GM21367 (cell line): ENCODE results near the gene AFDN.
"Not testable (repeated sequence)": the region's sequence is repeated elsewhere in the genome, so short reads cannot be mapped to it uniquely, and the experiment has no call there.

Experiments used
- ATAC-seq: cut with Tn5 transposase; IDR thresholded peaks from one replicate; pipeline ENCODE4 v1.9.1; 2021; ENCODE audit not compliant: unreplicated experiment

AFDN gene

DNA sequence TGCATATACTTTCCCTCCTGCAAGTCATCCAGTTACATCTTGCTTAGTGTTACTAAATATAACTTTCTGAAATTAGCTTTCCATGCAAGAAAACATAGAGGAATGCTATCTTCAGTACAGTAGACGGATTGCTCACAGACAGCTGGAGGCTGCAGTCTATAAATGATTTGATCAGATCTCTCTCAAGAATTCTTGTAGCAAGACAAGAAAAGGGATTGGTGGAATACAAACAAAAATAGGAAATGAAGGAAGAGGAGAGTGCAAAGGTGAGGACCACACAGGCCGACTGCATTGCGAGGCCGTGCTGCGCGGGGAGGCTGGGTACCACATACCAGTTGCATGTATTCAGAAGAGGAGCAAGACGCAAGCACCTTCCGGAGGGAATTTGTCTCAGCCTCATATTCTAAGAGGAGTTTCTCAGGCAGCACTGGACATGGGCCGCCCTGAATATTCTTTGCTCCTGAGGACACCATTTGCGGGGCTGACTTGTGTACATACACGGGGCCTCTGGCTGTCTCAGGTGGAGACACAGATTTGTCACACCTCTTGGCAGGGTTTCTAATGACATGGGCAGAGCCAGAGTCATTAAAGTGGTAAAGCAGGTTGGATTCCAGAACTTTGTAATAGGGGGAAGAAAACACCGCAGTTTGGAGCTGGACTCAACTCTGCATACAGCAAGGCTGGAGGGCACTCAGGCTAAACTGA, 148.1 kb downstream of the AFDN start:
- ATAC-seq: no peak

DNA sequence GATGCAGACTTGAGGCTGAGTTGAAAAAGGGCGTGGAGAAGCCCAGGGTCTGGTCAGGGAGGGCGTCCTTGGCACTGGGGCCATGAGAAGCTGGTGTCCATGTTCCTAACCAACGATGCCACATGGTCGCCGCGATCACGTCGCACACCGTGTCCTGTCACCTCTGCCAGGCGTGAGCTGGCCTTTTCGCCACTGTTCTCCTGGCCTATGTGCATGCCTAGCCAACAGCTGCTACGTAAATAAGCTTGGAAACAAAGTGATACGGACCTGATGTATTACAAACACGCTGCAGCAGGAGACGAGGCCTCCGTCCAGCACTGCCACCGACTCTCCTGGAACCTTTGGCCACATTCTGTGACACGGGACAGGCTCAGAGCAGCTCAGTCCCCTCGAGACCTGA, 148.7 kb downstream of the AFDN start:
- no peak for ATAC-seq

DNA sequence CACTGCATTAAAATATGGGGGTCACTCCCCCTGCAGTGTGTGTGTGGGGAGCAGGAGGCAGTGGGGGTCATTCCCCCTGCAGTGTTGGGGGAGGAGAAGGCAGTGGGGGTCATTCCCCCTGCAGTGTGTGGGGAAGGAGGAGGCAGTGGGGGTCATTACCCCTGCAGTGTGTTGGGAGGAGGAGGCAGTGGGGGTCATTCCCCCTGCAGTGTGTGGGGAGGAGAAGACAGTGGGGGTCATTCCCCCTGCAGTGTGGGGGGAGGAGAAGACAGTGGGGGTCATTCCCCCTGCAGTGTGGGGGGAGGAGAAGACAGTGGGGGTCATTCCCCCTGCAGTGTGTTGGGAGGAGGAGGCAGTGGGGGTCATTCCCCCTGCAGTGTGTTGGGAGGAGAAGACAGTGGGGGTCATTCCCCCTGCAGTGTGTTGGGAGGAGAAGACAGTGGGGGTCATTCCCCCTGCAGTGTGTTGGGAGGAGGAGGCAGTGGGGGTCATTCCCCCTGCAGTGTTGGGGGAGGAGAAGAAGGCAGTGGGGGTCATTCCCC, 149.5 kb downstream of the AFDN start:
- not testable (repeated sequence) for ATAC-seq

DNA sequence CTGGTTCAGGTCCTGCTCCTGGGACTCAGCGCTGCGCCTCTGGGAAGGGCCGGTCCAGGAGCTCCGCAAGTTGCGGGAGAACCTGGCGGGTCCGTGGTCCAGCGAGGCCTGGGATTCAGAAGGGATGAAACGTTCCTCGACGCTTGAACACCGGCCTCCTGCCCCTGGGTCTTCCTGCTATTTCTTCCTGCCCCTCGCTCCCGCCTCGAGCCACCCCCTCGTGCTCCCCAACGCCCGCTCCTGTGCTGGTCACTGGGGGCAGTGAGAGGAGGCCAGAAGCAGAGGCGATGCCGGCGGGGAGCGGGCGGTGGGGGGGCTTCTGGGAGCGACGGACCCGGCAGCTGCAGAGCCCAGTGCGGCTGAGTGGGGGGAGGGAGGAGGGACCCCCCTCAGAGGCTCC, 150.0 kb downstream of the AFDN start:
- no peak for ATAC-seq

DNA sequence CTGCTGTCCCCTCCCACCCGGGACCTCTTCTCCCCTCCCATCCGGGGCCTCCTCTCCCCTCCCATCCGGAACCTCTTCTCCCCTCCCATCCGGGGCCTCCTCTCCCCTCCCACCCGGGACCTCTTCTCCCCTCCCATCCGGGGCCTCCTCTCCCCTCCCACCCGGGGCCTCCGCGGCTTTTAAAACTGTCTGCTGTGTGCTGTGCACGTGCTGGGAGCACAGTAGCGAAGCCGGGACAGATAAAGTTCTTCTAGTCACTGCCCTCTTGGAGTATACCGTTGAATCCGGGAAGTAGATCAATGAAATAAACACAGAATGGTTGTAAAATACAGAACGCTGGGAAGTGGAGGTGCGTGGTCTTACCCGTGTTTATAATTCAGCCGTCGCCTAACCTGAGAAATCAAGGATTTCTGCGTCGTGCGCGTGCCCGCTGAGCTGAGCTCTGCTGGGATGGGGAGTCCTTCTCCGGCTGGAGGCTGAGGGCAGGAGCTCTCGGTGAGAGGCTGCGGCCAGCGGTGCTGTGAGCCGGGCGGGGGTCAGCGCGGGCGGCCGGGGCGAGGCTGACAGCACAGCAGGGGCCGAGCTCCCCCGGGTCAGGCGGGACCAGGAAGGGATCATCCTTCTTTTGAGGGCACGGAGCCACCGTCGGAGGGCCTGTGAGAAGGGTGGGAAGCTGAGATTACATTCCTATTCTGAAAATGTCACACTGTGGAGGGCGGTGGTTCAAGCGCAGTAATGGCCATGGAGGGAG, 151.2 kb downstream of the AFDN start:
- ATAC-seq: no peak

DNA sequence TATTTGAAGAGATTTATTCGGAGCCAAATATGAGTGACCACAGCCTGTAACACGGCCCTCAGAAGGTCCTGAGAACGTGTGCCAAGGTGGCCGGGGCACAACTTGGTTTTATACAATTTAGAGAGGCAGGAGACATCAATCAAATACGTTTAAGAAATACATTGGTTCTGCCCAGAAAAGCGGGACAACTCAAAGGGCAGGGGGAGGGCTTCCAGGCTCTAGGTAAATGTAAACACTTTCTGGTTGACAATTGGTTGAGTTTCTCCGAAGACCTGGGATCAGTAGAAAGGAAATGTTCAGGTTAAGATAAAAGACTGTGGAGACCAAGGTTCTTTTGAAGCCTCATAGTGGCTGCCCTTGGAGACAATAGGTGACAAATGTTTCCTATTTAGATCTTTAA, 151.9 kb downstream of the AFDN start:
- no peak for ATAC-seq

DNA sequence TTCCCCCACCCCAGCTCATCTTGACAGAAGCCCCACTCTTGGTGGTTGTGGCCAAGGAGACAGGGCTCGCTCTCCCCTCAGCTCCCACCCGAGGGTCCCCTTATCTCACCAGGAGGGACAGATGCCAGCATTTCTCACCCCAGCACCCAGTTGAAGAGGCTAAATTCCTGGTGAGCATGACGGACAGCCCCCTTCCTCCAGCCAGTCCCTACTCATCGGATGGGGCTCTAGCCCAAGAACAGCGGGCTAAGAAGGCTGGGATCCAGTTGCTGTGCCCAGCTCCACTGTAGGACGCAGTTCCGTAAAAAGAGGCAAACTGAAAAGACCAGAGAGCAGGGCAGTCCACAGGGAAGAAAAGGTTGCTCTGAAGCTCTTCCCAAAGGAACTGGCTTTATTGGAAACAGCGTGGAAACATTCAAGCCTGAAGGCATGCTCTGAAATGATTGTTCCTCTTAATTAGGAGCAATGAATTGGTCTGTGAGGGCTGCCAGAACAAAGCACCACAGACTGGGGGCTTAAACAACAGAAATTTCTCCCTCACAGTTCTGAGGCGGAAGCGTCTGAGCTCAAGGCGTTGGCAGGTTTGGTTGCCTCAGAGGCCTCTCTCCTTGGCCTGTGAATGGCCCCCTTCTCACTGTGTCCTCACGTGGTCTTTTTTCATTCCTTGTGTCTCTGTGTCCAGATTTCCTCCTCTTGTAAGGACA, 152.9 kb downstream of the AFDN start:
- ATAC-seq: no peak

DNA sequence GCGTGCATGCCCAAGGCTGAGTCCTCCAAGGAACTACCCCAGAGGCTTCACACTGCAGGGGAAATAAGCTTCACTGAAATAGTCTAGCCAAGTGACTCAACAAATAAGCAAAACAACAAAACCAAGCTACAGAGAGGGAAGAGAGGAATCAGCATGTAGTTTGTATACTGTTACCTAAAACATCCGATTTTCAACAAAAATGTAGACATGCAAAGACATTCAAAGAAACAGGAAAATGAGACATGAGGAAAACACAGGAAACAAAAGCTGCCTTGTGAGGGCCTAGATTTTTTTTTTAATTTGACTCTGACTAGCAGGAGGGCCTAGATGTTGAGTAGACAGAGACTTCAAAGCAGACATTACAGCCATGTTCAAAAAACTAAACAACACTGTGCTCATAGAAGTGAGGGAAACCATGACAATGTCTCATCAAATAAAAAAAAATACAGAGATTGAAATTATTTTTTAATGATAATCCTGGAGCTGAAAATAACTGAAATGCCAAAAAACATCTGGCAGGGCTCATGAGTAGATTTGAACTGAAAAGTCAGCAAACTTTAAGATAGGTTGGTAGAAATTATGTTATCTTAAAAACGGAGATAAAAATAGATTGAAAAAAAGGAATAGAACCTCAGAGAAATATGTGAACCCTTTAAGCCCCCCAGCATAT, 154.3 kb downstream of the AFDN start:
- no peak for ATAC-seq

DNA sequence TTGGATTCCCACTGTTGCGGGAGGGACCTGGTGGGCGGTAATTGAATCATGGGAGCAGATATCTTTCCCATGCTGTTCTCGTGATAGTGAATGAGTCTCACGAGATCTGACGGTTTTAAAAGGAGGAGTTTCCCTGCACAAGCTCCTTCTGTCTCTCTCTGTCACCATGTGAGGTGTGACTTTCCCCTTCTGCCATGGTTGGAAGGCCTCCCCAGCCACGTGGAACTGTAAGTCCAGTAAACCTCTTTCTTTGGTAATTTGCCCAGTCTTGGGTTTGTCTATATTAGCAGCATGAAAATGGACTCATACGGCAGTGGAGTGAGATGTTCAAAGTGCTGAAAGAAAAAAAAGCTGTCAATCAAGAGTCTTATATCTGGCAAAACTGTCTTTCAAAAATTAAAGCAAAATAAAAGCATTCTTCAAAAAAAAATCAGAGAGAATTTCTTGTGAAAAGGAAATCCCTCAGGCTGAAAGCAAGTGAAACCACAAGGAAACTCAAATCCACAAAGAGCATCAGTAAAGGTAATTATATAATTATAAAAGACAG, 155.3 kb downstream of the AFDN start:
- no peak for ATAC-seq

DNA sequence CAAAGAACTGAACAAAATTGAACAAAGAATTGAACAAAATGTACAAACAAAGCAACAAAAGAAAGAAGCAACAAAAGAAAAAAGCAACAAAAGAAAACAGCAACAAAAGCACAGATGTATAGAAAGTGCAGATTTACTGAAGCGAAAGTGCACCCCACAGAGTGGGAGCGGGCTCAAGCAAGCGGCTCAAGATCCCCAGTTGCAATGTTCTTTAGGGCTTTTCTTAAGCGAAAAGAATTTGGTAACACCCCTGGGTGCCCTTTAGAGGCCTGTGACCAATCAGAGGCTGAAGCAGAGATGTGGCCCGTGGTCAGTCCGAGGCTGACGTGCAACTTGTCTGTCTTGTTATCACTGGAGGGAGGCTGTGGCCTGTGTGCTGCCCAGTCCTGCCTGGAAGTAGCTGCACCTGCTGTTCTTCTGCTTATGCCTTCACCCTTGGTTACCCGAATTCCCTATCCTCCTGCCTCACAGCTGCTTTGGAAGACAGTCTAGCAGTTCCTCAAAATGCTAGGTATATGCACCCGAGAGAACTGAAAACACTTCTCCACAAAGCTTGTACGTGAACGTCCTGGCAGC, 157.5 kb downstream of the AFDN start:
- ATAC-seq: no peak

DNA sequence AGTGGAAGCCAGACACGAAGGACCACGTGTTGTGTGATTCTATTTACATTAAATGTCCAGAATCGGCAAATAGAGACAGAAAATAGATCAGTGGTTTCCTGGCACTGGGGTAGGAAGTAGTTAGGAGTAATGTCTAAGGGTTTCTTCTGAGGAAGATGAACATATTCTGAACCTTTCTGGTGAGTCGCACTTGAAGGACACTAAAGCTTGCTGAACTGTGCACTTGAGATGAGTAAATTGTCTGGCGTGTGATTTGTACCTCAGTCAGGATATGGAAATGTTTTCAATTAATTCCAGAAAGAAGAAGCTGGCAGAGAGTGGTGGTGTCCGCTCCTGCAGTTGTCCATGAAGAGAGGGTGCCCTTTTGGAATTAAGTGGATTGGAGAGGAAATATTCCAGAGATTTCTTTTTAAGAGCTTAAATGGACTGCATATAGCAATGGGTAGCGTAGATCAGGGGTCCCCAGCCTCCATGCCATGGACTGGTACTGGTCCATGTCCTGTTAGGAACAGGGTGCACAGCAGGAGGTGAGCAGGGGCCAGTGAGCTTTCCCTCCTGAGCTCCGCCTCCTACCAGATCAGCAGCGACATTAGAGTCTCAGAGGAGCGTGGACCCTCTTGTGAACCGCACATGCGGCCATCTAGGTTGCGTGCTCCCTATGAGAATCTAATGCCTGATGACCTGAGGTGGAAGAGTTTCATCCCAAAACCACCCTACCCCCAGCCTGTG, 158.3 kb downstream of the AFDN start:
- ATAC-seq: no peak

DNA sequence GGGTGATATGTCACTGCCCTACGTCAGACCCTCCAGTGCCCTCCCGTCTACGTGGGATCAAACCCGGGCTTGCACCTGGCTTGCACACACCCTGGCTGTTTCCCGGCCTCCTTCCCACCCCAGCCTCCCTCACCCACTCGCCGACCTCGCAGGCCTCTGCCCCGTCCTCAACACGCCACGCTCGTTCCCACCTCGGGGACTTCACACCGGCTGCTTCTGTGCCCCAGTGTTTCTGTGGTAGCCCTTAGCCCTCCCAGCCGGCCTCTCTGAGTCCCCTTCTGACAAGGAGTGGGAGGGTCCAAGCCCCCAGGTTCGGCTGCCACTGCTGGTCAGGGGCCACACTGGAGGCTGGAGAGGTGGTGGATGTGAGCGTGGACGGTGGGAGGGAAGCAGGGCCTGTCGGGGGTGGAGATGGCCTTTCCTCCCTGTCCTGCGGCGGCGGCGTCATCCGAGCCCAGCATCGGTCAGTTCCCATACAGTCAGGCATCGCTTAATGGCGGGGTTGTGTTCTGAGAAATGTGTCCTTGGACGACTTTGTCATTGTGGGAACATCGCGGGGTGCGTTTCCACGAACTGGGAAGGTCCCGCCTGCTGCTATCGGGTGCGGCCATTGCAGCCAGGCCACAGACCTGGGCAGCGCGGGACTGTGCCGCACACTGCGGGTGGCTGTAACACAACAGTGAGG, 159.3 kb downstream of the AFDN start:
- no peak for ATAC-seq

DNA sequence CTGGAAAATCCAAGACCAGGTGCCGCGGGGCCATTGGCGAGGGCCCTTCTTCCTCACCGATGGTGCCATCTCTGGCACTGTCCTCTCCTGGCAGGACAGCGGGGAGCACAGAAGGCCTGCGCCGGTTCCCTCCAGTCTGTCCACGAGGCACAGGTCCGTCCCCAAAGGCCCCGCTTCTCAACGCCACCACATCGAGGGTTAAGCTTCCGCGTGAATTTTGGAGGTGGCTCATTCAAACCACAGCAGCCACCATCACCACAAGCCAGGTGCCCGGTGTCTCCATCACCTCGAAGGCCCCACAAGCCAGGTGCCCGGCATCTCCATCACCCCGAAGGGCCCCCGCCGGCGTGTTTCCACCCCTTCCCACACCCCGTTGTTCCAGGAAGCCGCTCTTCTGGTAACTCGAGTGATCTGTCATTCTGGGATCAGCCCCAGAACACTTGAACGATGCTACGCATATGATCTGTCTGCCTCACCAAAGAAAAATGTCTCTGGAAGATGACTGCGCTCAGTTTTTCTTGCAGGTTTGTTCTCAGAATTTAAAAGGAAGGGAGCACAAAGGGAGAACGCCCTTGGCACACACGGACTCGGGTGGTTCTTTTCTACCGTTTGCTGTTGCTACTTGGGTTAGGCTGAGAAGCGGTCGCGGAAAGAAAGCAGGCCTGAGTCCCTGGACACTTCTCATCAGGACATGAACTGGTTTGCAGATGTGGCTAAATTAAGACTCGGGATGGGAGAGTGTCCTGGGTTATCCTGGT, 160.9 kb downstream of the AFDN start:
- no peak for ATAC-seq

DNA sequence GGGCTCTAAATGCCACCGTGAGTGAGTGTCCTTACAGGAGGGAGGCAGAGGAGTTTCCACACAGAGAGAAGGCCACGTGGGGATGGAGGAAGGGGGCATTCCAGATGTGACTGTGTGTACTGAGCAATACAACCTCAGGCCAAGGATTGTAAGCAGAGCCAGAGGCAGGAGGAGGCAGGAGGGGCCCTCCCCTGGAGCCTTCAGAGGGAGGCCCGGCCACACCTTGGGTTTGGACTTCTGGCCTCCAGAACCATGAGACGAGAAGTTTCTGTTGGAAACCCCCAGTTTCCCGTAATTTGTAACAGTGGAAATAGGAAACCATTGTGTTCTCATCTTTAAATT, 161.4 kb downstream of the AFDN start:
- ATAC-seq: no peak

DNA sequence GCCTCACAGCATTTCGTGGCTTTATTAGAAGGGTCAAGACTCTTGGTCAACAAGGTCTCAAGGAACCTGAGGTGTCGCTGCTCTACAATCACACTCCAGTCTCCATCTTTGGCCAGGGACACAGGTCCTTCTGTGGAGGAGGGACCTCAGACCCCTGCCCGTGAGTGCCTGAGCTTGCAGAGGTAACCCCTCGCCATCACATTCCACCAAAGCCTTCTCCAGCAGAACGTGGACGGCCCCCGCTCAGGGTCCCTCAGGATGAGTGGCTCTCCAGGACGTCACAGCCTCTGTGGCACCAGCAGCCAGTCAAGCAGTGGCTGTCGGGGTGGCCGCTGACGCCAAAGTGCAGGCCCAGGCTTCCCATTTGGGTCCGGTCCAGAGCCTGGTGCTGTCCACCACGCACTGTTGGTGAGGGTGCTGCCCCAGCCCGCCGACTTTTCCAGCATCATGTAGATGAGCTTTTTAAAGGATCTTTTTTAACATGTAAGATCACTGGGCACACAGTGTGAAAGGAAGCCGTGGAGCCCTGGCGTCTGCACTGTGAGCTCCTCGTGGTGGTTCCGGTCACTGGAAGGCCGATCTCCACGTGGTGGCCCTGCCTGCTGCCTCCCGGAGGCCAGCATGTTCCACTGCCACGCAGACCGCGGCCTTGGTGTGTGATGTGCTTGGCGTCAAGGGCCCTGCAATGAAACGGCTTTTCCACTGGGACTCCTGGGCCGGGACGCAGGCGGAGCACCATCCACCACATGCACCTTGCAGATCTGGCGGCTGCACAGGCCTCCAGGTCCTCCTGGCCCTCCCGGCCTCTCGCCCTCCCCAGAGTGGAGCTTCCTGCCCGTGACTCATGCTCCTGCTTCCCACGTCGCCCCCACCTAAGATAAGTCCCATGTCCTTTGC, 162.5 kb downstream of the AFDN start:
- no peak for ATAC-seq

DNA sequence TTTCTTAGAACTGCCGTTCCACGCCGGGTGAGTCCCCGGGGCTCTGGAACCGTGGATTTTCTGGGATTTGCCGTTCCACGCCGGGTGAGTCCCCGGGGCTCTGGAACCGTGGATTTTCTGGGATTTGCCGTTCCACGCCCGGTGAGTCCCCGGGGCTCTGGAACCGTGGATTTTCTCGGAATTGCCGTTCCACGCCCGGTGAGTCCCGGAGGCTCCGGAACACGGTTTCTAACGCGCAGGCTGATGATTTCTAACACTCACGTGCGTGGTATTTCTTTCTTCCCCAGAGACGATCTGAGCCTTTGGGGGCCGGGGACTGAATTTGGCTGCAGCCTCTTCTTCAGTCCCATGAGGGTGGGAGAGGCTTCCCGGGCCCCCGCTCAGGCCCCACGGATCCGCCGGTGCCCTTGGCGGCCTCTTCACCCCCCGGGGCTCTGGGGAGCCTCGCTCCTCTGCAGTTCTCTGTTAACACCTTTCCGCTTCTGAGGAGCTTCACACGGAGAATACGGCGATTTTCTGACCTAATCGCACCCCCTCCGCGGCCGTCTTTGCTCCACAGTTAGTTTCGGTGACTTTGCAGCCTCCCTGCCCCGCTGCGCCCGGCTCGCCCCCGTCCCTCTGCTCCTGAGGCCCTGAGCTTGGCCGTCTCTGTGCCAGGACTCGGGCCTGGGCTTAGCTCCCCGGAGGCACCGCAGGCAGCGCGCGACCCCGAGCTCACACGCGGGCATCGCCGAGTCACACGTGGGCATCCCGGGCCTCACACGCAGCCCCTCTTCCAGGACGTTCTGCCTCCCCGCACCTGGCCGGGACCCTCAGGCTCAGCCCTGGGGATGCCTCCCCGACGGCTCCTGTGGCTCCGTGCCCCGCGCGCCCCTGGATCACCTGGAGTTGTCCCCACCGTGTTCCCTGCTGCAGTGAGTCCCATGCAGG, 163.6 kb downstream of the AFDN start:
- ATAC-seq: no peak

DNA sequence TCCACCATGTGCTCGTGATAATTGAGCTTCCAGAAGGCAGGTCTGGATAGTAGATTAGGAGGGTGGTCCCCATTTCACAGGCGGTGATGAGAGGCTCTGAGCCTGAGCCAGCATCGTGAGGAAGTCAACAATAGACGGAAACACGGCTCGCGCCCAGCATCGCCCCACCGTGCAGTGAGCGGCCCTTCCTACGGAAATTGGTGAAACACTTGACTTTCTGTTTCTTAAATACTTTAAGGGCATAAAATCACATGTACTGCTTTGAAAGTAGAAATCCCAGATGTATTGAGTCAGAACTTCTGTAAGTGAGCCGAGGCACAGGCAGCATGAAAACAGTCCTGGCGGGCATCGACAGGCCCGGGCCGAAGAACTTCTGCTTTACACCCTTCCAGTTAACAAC, 166.5 kb downstream of the AFDN start:
- ATAC-seq: no peak
